HCT116 (cell line): ENCODE data around the gene DEFB124. TPM values are rescaled to one million over a fixed set of nuclear protein-coding genes. Genes with fewer than 3 reads are reported as not detected.

Experiments
- ATAC-seq: fragments of 200-7000 bp; cut with Tn5 transposase; 2 replicates; pipeline ENCODE4 v1.9.1; 2020; ENCODE audit warnings: mild to moderate bottlenecking, moderate library complexity
- BruUV-seq: library from RNA; stranded (reverse); fragments of 400-500 nt; replicated peaks from 2 replicates; lab custom pipeline; 2021; lab: Mats Ljungman, UMichigan
- CTCF ChIA-PET: fragments of 300-600 bp; sonication (Branson Sonifier 250); formaldehyde crosslinking; loops from one replicate; lab custom pipeline; 2021; ENCODE audit warnings: antibody characterized with exemption; lab: Charles Lee
- POLR2A ChIA-PET: fragments of 300-600, 350-600 bp; sonication (Branson Sonifier 250); formaldehyde crosslinking; loops from one replicate; lab custom pipeline; 2021; ENCODE audit warnings: antibody characterized with exemption; lab: Charles Lee
- RAD21 ChIA-PET, 2 experiments: fragments of 300-600 bp; sonication (Branson Sonifier 250); formaldehyde crosslinking; loops; one replicate each; lab custom pipeline; 2023; ENCODE audit warnings: low total read pairs in 2 of 2; ENCODE audit not compliant: uncharacterized antibody in 2 of 2, unreplicated experiment in 2 of 2, low non-redundant PET in 1 of 2; lab: Charles Lee
- DNase-seq: peaks from one replicate; pipeline ENCODE4 v3.0.0-alpha.2; 2010; ENCODE audit warnings: low read depth, low spot score
- H2AFZ ChIP-seq: fragments of 200-600 bp; shearing (Covaris generic), sonication (generic); 2 replicates; pipeline ENCODE4 v1.6.1; 2017; ENCODE audit warnings: low read depth, mixed run types, mixed read lengths, antibody characterized with exemption, low read length; ENCODE audit not compliant: poor library complexity, severe bottlenecking
- H3K27ac ChIP-seq: 2 replicates; pipeline ENCODE4 v1.5.1; 2012; ENCODE audit warnings: low read depth, low read length
- H3K27me3 ChIP-seq: fragments of 200-600 bp; sonication (generic); 2 replicates; pipeline ENCODE4 v1.6.1; 2016; ENCODE audit warnings: mixed run types, low read length, mixed read lengths; ENCODE audit not compliant: insufficient read depth
- H3K36me3 ChIP-seq, 2 experiments: fragments of 200-500 bp in 1 of 2; fragments of 200-600 bp in 1 of 2; sonication (Bioruptor generic) in 1 of 2; sonication (generic) in 1 of 2; 2 replicates each; pipeline versions ENCODE4 v1.5.1 to v1.6.1; 2014 to 2016; ENCODE audit warnings: low read length in 2 of 2, inconsistent platforms in 1 of 2, mixed read lengths in 1 of 2, mixed run types in 1 of 2; ENCODE audit not compliant: insufficient read depth in 2 of 2, control insufficient read depth in 1 of 2
- H3K4me1 ChIP-seq, 2 experiments: fragments of 200-600 bp in 1 of 2; sonication (generic) in 1 of 2; 2 replicates each; pipeline versions ENCODE4 v1.5.1 to v1.6.1; 2012 to 2017; ENCODE audit warnings: low read length in 2 of 2, inconsistent platforms in 1 of 2, mild to moderate bottlenecking in 1 of 2, mixed read lengths in 1 of 2, mixed run types in 1 of 2, moderate library complexity in 1 of 2; ENCODE audit not compliant: insufficient read depth in 2 of 2, control insufficient read depth in 1 of 2
- H3K4me2 ChIP-seq: fragments of 200-600 bp; sonication (generic); 2 replicates; pipeline ENCODE4 v1.6.1; 2017; ENCODE audit warnings: mixed run types, low read length, mixed read lengths
- H3K4me3 ChIP-seq, 2 experiments: fragments of 200-600 bp in 1 of 2; sonication (generic) in 1 of 2; replicated peaks in 1 of 2; 2 replicates each; pipeline ENCODE4 v1.5.1; 2011 to 2016; ENCODE audit warnings: low read length in 2 of 2, control low read depth in 1 of 2, low read depth in 1 of 2, mild to moderate bottlenecking in 1 of 2, mixed read lengths in 1 of 2, mixed run types in 1 of 2
- H3K79me2 ChIP-seq: fragments of 200-600 bp; sonication (generic); 2 replicates; pipeline ENCODE4 v1.6.1; 2017; ENCODE audit warnings: mild to moderate bottlenecking, mixed run types, low read length, moderate library complexity, mixed read lengths; ENCODE audit not compliant: insufficient read depth
- H3K9ac ChIP-seq: fragments of 200-600 bp; sonication (generic); 2 replicates; pipeline ENCODE4 v1.6.1; 2016; ENCODE audit warnings: low read length, mixed read lengths
- H3K9me2 ChIP-seq: fragments of 200-600 bp; sonication (generic), shearing (Covaris generic); 2 replicates; pipeline ENCODE4 v1.6.1; 2017; ENCODE audit warnings: mixed run types, mild to moderate bottlenecking, moderate library complexity; ENCODE audit not compliant: insufficient read depth
- H3K9me3 ChIP-seq, 2 experiments: fragments of 200-500 bp in 1 of 2; fragments of 200-600 bp in 1 of 2; sonication (Bioruptor generic) in 1 of 2; sonication (generic) in 1 of 2; 2 replicates each; pipeline ENCODE4 v1.6.1; 2014 to 2017; ENCODE audit warnings: low read length in 2 of 2, mixed read lengths in 2 of 2, inconsistent platforms in 1 of 2, low read depth in 1 of 2, mild to moderate bottlenecking in 1 of 2, mixed run types in 1 of 2, moderate library complexity in 1 of 2; ENCODE audit not compliant: control insufficient read depth in 1 of 2, insufficient read depth in 1 of 2
- H4K20me1 ChIP-seq: fragments of 200-600 bp; sonication (generic), shearing (Covaris generic); 2 replicates; pipeline ENCODE4 v1.6.1; 2017; ENCODE audit warnings: mixed run types, mild to moderate bottlenecking, moderate library complexity; ENCODE audit not compliant: insufficient read depth
- intact Hi-C: fragments of 100-400 bp; cut with micrococcal nuclease; formaldehyde crosslinking; loops from 2 replicates; pipeline ENCODE4 v1.10.0; 2022
- total RNA-seq: library from RNA; stranded (reverse); gene quantifications from one replicate; pipeline ENCODE4 v1.2.1, GENCODE V29; 2021; ENCODE audit not compliant: unreplicated experiment
- TF ChIP-seq, protein P1 (sequence below): IDR thresholded peaks from 2 replicates; pipeline ENCODE4 v1.6.1; 2012; ENCODE audit warnings: low read depth
- TF ChIP-seq, protein P2 (sequence below), 3 experiments: fragments of 200-600 bp in 1 of 3; sonication (generic) in 1 of 3; IDR thresholded peaks in 2 of 3; conservative IDR thresholded peaks in 1 of 3; 2 replicates each; pipeline ENCODE4 v1.5.1; 2012 to 2017; ENCODE audit warnings: low read depth in 2 of 3, low read length in 2 of 3, antibody characterized with exemption in 1 of 3, borderline replicate concordance in 1 of 3, control low read depth in 1 of 3, mild to moderate bottlenecking in 1 of 3, mixed read lengths in 1 of 3, mixed run types in 1 of 3, moderate library complexity in 1 of 3; ENCODE audit not compliant: insufficient read depth in 1 of 3

The DEFB124 gene
- total RNA-seq, 1 experiment from 2014 or later = not detected

GRCh38 chr20:31490752-31491151 is 15.8 kb upstream of the DEFB124 start:
- ChIA-PET POLR2A (no interaction called here), CTCF (interaction anchor here (2.7 kb wide), 1 partner anchor 12 kb away, joined by 12 read pairs; no protein-coding TSS in a partner anchor), RAD21 (no interaction called here)
- no peaks in the 10 kb centered on the region for H3K9me2 ChIP-seq
- H3K9me3 ChIP-seq = no peaks in the 10 kb centered on the region
- 0 out of 4 replicates have a peak, but pooled peaks cover 0 to 6% of the 10 kb centered on the region in 2 experiments for H3K4me1 ChIP-seq
- BruUV-seq = no TSS peak
- H4K20me1 ChIP-seq = no peaks in the 10 kb centered on the region
- H3K27me3 ChIP-seq = no peaks in the 10 kb centered on the region
- no peaks in the 10 kb centered on the region for H3K79me2 ChIP-seq
- TF ChIP-seq, protein P1, sequence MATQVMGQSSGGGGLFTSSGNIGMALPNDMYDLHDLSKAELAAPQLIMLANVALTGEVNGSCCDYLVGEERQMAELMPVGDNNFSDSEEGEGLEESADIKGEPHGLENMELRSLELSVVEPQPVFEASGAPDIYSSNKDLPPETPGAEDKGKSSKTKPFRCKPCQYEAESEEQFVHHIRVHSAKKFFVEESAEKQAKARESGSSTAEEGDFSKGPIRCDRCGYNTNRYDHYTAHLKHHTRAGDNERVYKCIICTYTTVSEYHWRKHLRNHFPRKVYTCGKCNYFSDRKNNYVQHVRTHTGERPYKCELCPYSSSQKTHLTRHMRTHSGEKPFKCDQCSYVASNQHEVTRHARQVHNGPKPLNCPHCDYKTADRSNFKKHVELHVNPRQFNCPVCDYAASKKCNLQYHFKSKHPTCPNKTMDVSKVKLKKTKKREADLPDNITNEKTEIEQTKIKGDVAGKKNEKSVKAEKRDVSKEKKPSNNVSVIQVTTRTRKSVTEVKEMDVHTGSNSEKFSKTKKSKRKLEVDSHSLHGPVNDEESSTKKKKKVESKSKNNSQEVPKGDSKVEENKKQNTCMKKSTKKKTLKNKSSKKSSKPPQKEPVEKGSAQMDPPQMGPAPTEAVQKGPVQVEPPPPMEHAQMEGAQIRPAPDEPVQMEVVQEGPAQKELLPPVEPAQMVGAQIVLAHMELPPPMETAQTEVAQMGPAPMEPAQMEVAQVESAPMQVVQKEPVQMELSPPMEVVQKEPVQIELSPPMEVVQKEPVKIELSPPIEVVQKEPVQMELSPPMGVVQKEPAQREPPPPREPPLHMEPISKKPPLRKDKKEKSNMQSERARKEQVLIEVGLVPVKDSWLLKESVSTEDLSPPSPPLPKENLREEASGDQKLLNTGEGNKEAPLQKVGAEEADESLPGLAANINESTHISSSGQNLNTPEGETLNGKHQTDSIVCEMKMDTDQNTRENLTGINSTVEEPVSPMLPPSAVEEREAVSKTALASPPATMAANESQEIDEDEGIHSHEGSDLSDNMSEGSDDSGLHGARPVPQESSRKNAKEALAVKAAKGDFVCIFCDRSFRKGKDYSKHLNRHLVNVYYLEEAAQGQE = no peak
- TF ChIP-seq, protein P2, sequence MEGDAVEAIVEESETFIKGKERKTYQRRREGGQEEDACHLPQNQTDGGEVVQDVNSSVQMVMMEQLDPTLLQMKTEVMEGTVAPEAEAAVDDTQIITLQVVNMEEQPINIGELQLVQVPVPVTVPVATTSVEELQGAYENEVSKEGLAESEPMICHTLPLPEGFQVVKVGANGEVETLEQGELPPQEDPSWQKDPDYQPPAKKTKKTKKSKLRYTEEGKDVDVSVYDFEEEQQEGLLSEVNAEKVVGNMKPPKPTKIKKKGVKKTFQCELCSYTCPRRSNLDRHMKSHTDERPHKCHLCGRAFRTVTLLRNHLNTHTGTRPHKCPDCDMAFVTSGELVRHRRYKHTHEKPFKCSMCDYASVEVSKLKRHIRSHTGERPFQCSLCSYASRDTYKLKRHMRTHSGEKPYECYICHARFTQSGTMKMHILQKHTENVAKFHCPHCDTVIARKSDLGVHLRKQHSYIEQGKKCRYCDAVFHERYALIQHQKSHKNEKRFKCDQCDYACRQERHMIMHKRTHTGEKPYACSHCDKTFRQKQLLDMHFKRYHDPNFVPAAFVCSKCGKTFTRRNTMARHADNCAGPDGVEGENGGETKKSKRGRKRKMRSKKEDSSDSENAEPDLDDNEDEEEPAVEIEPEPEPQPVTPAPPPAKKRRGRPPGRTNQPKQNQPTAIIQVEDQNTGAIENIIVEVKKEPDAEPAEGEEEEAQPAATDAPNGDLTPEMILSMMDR (IDR thresholded peaks at IDR 0.05 in 2 of 3, conservative IDR thresholded peaks at IDR 0.05 in 1 of 3; ENCODE audit: borderline replicate concordance in 1 of 3, insufficient read depth in 1 of 3, low read depth in 2 of 3, low read length in 2 of 3) = no peak
- no peak for DNase-seq
- no peak overlapping the region for H3K9ac ChIP-seq
- no peak for ATAC-seq
- intact Hi-C loops = no loop called here
- no peak overlapping the region for H3K27ac ChIP-seq
- H2AFZ ChIP-seq = no peak overlapping the region
- no peaks in the 10 kb centered on the region for H3K36me3 ChIP-seq
- H3K4me2 ChIP-seq = no peak overlapping the region
- H3K4me3 ChIP-seq = no peak overlapping the region
